ENCODE measurements around the gene PGAP6. TPM values are rescaled to one million over a fixed set of nuclear protein-coding genes. Genes with fewer than 3 reads are reported as not detected.
A peak's percentile ranks its signal among the peaks of the same experiment; 100 is the strongest.

PGAP6 gene
- total and polyA plus RNA-seq, 2 of the 8 experiments (the other 6 are each of a cell fraction or from before 2014, with no cell fraction given): 86.8 to 364 TPM

GRCh38 chr16:379961-380761 is 1.6 kb downstream of the PGAP6 start:
- Histone ChIP-seq H4K8ac (ENCODE audit: extremely low read depth, insufficient read depth, low read length) (peak overlapping the region; percentile 3; the same call in 1 of the 2 replicates), H3K14ac (ENCODE audit: insufficient read length) (no peak overlapping the region), H2AK5ac (ENCODE audit: low read depth, low read length) (peak overlapping the region; percentile 95; the same call in 1 of the 2 replicates), H3K27me3 (replicated peaks in 1 of 4; ENCODE audit: control insufficient read depth in 3 of 4, extremely low read depth in 1 of 4, insufficient read depth in 3 of 4, low read length in 3 of 4) (peaks cover 0 to 3% (median under 1%) of the 10 kb centered on the region in 4 experiments; a peak in 2 of 7 replicates), H3K36me3 (ENCODE audit: control insufficient read depth in 2 of 4, insufficient read depth in 4 of 4, low read length in 3 of 4) (peaks cover 2 to 24% (median 7%) of the 10 kb centered on the region in 4 experiments; a peak in 7 of 8 replicates), H4K5ac (ENCODE audit: insufficient read length, low read depth, low read length) (peak overlapping the region; percentile 68), H3K23me2 (ENCODE audit: low read depth, low read length) (peaks cover 13% of the 10 kb centered on the region), H3K79me1 (ENCODE audit: low read depth, low read length) (peaks cover 4% of the 10 kb centered on the region; the same call in 1 of the 2 replicates), H4K91ac (replicated peaks; ENCODE audit: insufficient read length, low read length) (no peak overlapping the region), H3K18ac (ENCODE audit: extremely low read depth, low read length) (no peak overlapping the region), H2BK120ac (replicated peaks; ENCODE audit: low read depth, low read length) (peak overlapping the region; percentile 43), H3K4me3 (ENCODE audit: extremely low read depth in 1 of 4, insufficient read depth in 2 of 4, low read depth in 3 of 4, low read length in 4 of 4) (peak overlapping the region; percentile 5 to 94 (median 74); a peak in 6 of 8 replicates), H3K79me2 (ENCODE audit: control insufficient read depth in 1 of 2, insufficient read depth in 2 of 2, low read length in 2 of 2) (peaks cover 0 to 24% of the 10 kb centered on the region in 2 experiments; a peak in 2 of 4 replicates), H3K9ac (replicated peaks in 1 of 4; ENCODE audit: extremely low read depth in 1 of 4, low read depth in 3 of 4, low read length in 3 of 4) (no peak overlapping the region; a peak in 1 of 7 replicates), H3K27ac (ENCODE audit: low read depth, low read length) (no peak overlapping the region), H2BK5ac (ENCODE audit: low read depth, low read length) (peak overlapping the region; percentile 20; the same call in 1 of the 2 replicates), H3K4me1 (replicated peaks in 1 of 4; ENCODE audit: control insufficient read depth in 3 of 4, insufficient read depth in 4 of 4, low read length in 3 of 4) (peaks cover 8 to 29% (median 19%) of the 10 kb centered on the region in 4 experiments), H4K20me1 (replicated peaks in 1 of 2; ENCODE audit: control insufficient read depth in 1 of 2, insufficient read depth in 2 of 2, low read length in 2 of 2) (peaks cover 11 to 24% of the 10 kb centered on the region in 2 experiments), H2BK12ac (ENCODE audit: low read depth, low read length) (peak overlapping the region; percentile 60; the same call in 1 of the 2 replicates), H3K9me3 (ENCODE audit: insufficient read depth in 2 of 2, low read depth in 1 of 2, low read length in 1 of 2) (no peaks in the 10 kb centered on the region), H3K23ac (ENCODE audit: insufficient read length) (no peak overlapping the region), H3K56ac (replicated peaks; ENCODE audit: insufficient read length, low read depth, low read length) (no peak overlapping the region), H3K4me2 (ENCODE audit: insufficient read depth in 1 of 2, low read depth in 2 of 2, low read length in 2 of 2) (peak overlapping the region; percentile 68 to 93), H2BK15ac (ENCODE audit: low read length) (0 out of 2 replicates have a peak overlapping the region, but pooled peaks have one; percentile 81), H3K4ac (replicated peaks; ENCODE audit: insufficient read length, low read depth, low read length) (peak overlapping the region; percentile 2), H2AFZ (ENCODE audit: low read length) (no peak overlapping the region), H2BK20ac (ENCODE audit: low read length) (no peak overlapping the region)
- DNase-seq (ENCODE audit: low read depth in 1 of 2, low spot score in 2 of 2) (no peak), FAIRE-seq (no peak)
- ChIA-PET POLR2A (ENCODE audit: partially characterized antibody) (interaction anchor here (0.8 to 3.0 kb wide), 9 partner anchors 10 to 327 kb away, joined by 3 to 22 read pairs (median 6); partner anchors contain the start of genes DECR2, MRPL28, POLR3K and RAB11FIP3), CTCF (ENCODE audit: partially characterized antibody) (interaction anchor here (1.3 kb wide), 1 partner anchor 11 kb away, joined by 3 read pairs; no protein-coding TSS in a partner anchor)
- 73% methylated on average over 21 of the region's 27 CpGs; no CpG with 5 or more reads in 1 of the 2 experiments for WGBS, 2 experiments (ENCODE audit: extremely low coverage in 1 of 2, insufficient coverage in 1 of 2, insufficient read length in 1 of 2, insufficient replicate concordance in 2 of 2, low coverage in 1 of 2, low lambda C conversion rate in 2 of 2, missing lambda C conversion rate in 1 of 2)
- TF ChIP-seq TEAD4 (IDR thresholded peaks at IDR 0.05; ENCODE audit: low read depth, low read length) (no peak), NANOG (IDR thresholded peaks at IDR 0.05; ENCODE audit: insufficient read depth, low read depth, low read length, poor library complexity, severe bottlenecking) (no peak), BRCA1 (IDR thresholded peaks at IDR 0.05; ENCODE audit: low read depth, low read length) (no peak), JUN (IDR thresholded peaks at IDR 0.05; ENCODE audit: low read depth, low read length) (no peak), ZNF274 (IDR thresholded peaks at IDR 0.05; ENCODE audit: borderline replicate concordance, extremely low read depth, low read length) (no peak), CREB1 (IDR thresholded peaks at IDR 0.05) (no peak), TAF1 (IDR thresholded peaks at IDR 0.05; ENCODE audit: low read depth, low read length) (no peak), POLR2AphosphoS5 (IDR thresholded peaks at IDR 0.05; ENCODE audit: low read depth, low read length) (no peak), KDM4A (IDR thresholded peaks at IDR 0.05; ENCODE audit: low read depth, low read length, severe bottlenecking) (no peak), CBX8 (IDR thresholded peaks at IDR 0.05; ENCODE audit: borderline replicate concordance, low read depth, low read length) (no peak), CBX5 (IDR thresholded peaks at IDR 0.05; ENCODE audit: low read depth, low read length) (no peak), MAFK (IDR thresholded peaks at IDR 0.05; ENCODE audit: low read depth, low read length) (no peak)

All from H1 (cell line).